ENCODE data around the gene ZNF488.

Gene ZNF488

DNA sequence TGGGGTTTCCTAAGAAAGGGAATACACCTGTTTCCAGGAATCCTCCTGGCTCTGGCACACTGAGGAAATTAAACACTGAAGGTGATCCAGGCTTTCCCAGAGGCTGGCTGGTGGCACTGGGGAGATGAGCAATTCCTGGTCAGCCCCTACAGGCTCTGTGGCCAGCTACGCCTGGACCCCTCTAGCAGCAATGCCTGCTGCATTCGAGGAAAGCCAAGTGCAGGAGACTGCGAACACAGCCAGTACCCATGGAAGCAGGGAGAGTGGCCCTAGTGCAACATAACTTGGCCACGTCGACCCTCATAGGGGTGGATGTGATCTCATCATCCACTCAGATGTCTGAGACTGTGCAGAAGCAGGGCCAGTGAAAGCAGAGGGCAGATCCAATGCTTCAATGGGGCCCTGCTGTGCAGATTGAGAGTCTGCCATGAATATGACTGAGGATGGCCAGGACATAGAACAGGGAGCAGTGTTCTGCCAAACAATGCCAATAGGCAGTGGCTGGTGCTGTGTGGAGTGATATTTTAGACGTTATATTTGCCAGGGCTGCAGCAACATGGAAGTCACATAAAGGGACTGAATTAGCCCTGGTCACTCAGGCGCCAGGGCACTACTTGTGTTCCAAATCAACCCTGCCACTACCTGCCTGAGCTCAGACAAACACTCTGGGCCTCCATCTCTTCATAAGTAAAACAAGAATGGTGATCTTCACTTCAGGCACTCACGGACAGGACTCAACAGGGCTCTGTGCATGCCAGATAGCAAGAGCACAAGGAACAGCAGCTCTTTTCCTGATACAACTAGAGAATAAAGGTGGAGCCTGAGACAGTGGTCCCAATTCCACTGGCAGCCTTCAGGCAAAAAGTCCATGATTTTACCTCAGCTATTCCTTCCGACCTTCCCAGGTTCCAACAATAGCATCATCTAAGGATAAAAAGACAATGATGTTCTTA is 2.4 kb downstream of the ZNF488 start:
- no peak for DNase-seq (ENCODE audit: low spot score)

DNA sequence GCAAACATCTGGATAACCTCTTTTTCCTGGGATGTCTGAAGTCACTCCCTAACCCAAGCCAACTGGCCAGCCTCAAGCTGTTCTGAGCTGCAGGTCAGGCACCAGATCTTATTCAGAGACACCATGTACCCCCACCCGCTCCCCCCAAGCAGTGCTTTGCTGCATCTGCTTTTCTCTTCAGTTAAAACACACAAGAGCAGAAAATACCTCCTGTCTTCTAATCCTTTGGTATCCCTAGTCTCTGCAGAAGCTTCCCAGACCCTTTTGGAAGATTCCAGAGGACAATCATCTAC is 3.0 kb downstream of the ZNF488 start:
- no peak for DNase-seq (ENCODE audit: low spot score)

DNA sequence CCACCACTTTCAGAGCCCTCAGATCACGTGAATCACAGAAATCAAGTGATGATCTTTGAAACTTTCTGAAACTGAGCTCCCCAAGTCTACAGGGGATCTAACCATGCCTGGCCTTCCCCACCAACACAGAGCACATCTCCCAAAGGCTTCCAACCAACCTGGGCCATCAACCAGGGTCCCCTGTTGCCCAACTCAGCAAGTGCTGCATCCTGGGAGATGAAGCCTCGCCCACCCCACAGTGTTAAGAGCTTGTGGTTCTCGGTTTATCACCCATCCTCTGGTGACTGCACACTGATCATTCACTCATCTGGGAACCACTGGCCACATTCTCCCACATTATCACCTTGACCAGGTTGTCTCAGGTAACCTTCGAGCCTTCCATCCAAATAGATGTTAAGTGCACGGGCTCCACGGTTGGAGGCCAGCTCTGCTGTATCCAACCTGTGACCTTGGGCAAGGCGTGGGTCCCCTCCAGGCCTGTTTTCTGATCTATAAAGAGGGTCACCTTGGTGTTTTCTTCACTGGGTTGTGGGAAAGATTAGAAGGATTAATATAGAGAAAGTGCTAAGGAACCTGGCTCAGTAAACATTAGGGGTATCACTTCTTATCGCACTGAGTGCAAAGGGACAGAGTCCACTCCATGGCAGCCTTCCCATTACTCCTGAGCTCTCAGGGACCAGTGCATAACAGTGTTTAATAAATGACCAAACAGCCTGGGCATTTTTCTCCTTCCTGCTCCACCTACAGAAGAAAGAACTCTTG is 3.6 kb downstream of the ZNF488 start:
- no peak for DNase-seq (ENCODE audit: low spot score)

DNA sequence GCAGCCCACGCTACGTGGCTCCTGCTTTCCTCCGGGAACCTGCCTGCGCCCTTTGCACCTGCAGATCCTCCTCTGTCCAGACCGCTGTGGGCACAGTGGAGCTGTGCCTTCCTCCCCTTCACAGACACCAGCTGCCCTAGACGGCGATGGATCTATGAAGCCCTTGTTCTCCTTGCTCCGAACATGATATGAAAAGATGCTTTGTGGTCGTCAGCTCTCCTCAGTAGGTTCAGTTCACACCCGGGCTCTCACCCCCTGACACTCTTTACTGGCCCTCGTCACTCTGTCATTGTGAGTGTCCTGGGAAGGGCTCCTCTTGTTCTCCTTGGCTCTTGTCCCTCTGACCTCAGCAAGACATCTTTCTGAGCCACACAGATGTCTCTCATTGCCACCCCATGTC is 4.2 kb downstream of the ZNF488 start:
- DNase-seq (ENCODE audit: low spot score) = no peak

DNA sequence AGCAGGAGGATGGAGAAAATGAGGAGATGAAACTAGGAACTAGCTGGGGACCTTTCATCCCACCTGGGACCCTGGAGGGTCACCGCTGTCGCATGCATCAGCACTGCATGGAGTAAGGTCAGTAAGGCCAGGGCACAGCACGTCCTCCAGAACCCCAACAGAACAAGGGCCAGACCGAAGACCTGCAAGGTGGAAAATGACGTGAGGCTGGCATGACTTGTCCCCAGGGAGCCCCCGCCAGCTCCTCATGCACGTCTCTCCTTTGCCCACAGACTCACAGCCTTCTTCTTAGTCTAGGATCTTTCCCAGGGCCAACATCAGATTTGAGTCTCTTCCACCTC is 4.7 kb downstream of the ZNF488 start:
- no peak for DNase-seq (ENCODE audit: low spot score)

DNA sequence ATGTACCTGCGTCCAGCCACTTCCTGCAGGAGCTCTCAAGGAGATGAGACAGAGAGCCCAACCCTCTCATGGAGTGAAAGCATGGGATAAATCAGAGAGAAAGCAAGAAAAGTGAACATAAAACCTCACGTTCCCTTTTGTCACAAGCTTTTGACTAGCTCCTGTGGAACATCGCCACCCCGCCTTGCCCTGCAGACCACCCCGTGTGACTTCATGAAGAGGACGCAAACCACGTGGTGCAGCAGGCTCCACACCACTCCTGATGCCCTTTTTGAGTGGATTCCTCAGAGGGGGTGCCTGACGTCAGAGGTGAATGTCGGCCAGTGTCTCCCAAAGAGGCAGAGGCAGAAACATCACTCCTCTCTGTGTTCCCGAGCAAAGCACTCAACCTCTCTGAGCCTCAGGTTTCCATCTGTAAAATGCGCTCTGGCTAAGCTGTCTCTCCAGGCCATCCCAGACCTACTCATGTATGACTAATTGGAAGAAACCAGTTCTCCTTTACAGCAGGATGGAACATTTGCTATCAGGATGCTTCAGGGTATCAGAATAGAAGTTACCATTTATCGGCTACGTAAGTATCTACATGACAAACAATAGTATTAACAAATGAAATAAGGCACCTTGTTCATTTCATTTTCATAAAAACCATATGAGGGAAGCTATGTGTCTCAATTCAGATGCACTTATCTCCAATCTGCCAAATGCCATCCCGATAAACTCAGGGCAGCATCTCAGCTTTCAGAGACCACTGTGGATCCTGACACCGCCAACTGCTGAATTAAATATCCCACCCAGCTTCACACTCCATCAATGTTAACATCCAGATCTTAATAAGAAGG is 5.3 kb downstream of the ZNF488 start:
- DNase-seq (ENCODE audit: low spot score) = no peak

DNA sequence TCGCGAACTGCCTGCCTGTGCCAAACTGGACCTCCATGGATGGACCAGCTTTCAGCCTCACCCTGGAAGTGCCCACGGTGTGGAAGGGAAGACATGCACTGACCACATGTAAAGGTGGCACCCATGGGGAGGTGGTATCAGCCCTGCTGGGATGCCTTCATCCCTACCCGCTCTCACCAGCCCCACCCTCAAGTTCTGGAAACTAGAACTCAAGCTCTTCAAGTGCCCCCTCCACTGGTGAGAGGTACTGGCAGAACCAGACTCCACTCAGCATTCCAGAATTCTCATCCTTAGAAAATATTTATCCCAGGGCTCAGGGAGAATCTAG is 5.9 kb downstream of the ZNF488 start:
- DNase-seq (ENCODE audit: low spot score) = no peak

DNA sequence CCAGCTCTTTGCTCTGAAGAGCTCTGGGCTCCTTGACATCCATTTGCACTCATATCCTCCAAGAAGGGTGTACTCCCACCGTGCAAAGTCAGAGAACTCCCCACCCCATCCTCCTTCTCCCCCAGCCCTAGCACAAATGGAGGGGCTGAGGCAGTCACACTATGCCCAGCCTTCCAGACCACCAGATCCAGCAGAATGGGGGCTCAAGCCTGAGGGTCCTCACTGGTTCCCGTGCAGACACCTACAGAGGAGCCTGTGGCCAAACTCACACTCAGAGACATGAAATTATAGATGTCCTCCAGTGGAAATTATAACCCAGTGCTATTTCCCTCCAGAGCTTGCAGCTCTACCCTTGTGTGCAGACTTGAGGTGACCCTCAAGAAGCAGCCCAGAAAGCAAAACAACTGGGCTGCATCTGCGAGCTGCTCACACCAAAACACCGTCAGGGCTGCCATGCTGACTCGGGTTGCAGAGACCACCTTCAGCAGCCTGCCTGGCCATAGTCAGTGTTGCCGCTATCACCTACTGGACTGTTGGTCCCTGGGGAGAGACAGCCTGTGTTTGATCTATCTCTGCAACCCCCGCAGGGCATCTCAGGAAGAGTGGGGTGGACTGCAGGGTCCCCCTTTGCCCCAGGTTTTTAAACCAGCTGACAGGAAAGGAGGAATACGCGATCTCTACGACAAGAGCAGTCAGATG is 7.4 kb downstream of the ZNF488 start:
- DNase-seq (ENCODE audit: low spot score) = no peak

DNA sequence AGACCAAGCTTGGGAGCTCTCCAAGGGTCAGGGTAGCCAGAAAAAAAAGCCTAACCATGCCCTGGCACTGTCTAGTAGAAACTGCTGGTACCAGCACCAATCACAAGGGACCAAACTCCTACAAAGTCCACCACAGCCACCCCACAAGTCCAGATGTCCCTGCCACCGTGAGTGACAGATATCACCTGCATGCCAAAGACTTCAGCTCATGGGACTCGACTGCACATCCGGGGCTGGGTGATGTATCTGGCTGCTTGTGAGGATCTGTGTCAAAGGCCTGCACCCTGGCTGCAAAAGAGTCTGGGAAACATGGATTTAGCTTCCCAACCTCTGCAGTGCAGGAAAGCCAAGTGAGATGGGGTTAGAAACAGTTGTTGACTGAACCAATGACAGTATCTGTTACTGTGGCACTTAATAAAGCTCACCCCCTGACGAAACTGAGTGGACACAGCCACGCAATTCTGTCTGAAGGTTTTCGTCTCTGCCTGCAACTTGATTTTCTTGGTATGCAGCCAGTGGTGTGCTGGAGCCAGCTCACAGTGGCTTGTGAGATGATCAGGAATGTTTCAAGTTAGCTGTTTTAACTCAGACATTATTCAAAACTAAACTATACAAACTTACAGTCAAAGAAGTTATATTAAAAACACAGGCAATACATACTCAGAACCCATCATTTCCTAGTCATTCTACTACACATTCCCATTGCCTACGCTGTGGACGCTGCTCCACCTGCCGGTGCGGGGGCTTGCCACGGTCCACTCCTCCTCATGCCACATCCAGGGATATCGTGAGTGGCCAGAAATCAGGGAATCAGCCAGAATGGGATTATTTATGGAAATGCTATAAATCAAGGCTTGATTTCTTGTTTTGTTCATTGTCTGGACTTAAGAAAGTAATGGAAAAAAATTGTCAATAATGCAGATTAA is 9.2 kb downstream of the ZNF488 start:
- DNase-seq (ENCODE audit: low spot score) = no peak

DNA sequence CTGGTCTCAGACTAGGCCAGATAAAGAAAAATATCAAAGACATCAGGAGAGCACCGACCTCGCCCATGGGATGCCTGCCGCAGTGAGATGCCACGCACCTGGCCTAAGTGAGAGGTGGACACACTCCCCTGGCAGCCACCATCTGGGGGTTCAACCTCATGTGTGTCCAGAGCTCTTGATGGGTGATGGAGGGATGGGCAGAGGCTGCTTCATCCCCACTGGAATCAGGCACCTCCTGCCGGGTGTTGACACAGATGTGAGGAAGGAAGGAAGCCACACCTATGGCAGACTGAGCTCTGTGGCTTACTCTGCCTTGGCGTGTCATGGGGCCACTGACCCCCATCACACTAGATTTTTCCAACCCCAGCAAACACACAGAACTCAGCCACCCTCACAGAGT is 11.4 kb downstream of the ZNF488 start:
- no peak for DNase-seq (ENCODE audit: low spot score)

DNA sequence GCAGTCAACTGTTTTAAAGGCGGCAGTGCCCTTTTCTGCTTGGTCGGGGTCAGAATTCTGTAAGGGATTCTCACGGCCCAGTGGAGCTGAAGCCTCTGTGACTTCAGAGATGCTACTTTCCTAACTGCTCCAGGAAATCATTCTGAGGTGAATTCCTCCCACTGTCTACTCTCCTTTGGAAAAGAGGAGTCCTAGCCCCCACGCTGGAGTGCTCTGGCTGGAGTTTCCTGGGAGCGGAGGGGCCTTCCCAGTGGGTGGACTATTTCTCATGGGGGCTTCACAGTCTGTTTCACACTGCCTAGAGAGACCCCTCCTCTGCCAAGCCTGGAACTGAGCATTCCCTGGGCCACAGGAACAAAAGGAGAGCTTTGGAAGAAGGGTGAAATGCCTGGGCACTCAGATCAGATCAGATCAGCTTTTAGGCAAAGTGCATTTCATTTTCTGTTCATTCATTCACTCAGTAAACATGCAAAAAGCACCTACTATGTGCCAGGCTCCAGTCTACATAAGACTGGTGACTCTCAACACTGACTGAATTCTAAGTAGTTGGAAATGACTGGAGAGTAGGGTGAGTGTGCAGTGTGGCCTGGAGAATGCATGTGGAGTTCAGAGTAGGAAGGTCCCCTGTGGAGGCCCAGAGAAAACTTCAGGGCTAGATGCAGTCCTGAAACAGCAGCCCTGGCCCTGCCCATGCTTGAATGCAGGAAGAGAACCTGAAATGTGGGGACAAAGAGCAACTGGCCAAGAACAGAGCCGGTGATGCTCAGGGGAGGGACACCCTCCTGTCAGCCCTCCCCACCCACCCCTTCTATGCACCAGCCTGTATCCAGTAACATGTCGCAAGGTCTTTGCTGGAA is 12.2 kb downstream of the ZNF488 start:
- no peak for DNase-seq (ENCODE audit: low spot score)

DNA sequence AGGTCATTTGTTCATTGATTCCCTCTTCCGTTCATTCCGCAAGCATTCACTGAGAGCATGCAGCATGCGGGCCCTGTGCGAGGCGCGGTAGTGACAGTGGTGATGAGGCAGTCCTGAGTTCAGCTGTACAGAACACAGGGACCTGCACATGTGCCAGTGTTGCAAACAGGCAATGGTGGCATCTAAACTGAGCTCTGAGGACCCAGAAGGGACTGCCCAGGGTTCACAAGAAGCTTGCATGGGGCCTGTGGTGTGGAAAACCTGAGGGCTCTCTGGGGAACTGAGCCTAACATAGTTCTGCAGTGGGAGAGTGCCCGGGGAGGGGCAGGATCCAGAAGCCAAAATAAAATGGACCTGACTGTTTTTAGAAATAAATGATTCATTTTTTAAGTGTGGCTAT is 13.2 kb downstream of the ZNF488 start:
- DNase-seq (ENCODE audit: low spot score) = no peak

DNA sequence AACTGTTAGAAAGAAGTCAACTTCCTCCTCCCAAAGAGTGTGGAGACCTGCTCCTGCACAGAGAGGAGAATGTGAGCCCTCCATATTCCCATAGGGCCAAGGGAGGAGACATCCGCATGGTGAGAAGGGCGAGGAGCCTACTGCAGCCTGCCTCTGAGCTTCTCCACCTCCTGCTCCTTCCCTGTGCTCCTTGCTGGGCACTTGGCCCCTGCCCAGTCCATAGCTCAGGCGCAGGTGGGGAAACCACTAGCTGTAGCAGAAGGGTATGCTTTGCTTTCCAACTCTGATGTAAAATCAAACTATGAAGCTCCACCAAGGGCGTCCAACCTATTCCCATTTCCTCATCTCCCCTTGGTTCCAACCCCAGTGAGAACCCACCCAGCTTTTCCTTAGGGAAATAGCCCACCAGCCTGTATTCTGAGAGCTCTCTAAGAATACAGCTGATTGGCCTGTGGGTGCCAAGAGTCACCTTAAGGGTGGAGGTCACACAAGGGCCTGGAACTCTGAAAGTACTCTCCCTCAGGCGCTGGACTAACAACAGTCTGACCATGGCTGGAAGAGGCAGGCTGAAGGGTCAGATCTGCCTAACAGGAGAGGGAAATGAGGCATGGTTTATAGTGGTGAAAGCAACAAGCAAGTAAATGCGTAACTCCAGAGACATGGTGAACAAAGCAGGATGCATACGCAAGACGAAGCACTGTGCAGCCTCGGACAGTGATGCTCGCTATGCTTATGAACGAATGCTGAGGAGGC is 13.9 kb downstream of the ZNF488 start:
- DNase-seq (ENCODE audit: low spot score) = no peak

DNA sequence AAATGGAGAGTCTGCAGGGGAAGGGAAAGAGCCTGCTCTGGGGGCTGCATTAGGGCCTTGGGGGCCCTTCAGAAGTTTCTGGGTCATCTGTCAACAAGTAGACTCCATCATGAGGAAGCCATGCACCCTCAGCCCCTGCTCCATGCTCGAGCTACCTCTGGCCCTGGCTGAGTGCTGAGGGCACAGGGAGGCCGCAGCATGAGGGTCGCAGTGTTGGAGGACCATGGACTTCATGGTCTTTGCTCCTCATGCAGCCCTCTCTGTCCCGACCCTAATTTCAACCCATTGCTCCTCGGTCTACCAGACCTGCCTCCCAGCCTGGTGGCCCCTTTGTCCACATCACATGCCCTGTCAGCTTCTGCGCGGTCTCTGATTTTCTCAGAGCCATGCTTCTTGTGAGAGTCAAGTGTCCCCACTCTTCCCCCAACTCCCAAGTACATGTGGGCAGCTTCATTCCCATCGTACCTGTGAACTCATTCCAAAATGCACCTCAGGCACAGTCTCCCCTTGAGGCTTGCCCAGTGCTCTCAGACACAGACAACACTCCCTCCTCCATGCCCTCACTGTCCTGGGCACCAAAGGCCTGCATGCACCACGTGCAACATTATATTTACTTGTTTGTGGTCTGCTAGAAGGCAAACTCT is 14.7 kb downstream of the ZNF488 start:
- no peak for DNase-seq (ENCODE audit: low spot score)

DNA sequence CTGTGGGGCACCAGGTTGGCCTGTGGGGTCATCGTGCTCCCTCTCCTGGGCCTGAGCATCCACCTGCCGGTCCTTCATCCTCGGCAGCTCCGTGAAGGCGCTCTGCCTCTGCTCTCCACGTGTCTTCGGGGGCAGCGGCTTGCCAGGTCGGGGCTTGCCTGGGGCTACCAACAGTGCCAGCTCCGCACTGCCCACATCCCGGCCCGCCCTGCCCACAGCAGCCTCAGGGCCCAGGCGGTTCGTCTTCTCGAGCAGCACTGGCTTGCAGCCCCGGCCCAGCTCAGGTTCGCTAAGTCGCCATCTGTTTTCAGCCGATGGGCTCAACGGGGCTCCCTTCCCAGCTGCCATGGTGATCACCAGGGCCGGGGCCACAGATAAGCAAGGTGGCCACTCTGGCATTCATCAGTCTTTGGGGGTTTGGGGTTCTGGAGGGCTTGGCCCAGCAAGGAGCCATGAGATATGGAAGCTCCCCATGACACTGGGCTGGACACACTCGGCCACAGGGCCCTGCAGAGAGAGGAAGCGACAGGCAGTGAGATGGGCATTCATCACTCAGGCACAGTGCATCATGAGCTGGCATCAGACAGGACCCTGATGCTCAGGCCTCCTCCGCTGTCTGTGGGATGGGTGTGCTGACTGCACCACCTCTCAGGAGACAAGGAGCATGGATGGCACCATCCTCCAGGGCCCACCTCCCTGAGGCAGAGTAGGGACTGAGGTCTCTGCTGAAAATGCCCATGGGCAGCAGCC is 15.5 kb downstream of the ZNF488 start:
- no peak for DNase-seq (ENCODE audit: low spot score)

DNA sequence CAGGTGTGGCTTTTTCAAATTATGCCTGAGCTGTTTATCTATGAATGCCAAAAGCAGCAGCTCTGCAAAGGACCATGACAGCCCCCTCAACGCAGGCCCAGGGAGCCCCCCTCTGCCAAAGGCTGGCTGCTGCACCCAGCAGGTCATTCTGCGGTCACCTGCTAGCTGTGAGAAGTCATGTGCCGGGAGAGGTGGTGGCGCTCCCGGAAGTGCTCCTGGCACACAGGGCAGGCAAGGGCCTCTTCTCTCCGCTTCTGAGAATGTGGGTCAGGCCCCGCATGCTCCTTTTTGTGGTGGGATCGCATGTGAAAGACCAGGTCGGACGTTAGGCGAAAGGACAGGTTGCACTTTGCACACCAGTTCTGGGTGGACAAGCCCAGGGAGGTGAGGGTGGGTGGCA is 16.4 kb downstream of the ZNF488 start:
- DNase-seq (ENCODE audit: low spot score) = no peak

DNA sequence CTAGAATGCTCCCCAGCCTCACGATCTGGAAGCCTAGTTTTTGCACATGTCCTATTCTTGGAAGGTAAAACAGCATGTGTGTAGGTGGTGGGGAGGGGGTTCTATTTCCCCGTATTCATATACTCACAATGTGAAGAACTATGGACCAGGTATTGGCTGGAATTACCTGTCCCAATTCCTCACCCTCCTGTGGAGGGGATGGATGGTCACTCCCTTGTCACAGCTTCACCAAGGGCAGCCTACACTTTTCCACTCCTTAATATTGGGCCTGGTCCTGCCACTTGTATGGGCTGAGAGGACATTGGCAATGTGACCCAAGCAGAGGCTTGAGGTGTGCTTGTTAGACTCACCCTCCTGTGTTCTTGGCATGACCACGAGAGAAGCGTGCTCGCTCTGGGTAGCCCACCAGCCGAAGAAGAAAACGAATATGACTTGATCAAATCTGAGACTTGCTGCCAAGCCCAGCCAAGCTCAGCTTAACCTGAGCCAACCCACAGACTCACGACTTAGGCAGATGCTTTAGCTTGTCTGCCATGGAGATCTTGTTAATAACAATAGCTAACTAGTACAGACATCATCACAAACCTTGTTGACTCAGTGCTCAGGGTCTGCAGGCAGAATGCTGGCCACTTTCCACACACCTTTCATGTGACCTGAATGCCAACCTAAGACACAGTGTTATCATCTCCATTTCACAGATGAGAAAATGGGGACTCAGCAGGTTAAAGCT is 17.2 kb downstream of the ZNF488 start:
- no peak for DNase-seq (ENCODE audit: low spot score)

All from SW480 (cell line).